Cardiac muscle cell (in vitro differentiated cells and primary cell): ENCODE measurements around the gene FGD6. TPM values are rescaled to one million over a fixed set of nuclear protein-coding genes. Genes with fewer than 3 reads are reported as not detected.

Source experiments
- DNase-seq, 2 donors: peaks; one replicate each; pipeline versions ENCODE4 v3.0.0 to v3.0.0-alpha.2; 2010 to 2017; ENCODE audit warnings: low read depth in 1 of 2, low spot score in 1 of 2
- H3K27ac ChIP-seq: fragments of 200-600 bp; sonication (generic); 2 replicates; pipeline ENCODE4 v1.5.1; 2016
- H3K27me3 ChIP-seq: fragments of 200-600 bp; sonication (generic); 2 replicates; pipeline ENCODE4 v1.6.0; 2016; ENCODE audit warnings: control low read depth
- H3K36me3 ChIP-seq: fragments of 200-600 bp; sonication (generic); 2 replicates; pipeline ENCODE4 v1.5.1; 2016; ENCODE audit warnings: control low read depth
- H3K4me1 ChIP-seq: fragments of 200-600 bp; sonication (generic); 2 replicates; pipeline ENCODE4 v1.8.1; 2017; ENCODE audit warnings: low read depth, mild to moderate bottlenecking, mixed run types
- H3K4me3 ChIP-seq: fragments of 200-600 bp; sonication (generic); 2 replicates; pipeline ENCODE4 v1.5.1; 2016; ENCODE audit warnings: mild to moderate bottlenecking
- H3K9me3 ChIP-seq: fragments of 200-600 bp; sonication (generic); 2 replicates; pipeline ENCODE4 v1.5.1; 2017; ENCODE audit warnings: low read depth, mild to moderate bottlenecking, control low read depth
- polyA plus RNA-seq: library from polyadenylated mRNA; unstranded; fragments of >200 nt; fragmentation: Nextera tagmentation; extraction: Ambion mirVana; gene quantifications from 2 replicates; pipeline ENCODE4 v1.2.1, GENCODE V29; 2016
- total RNA-seq: library from RNA; depleted of rRNA; stranded (reverse); fragments of >200 nt; gene quantifications from 2 replicates; pipeline ENCODE4 v1.2.3, GENCODE V29; 2016
- TF ChIP-seq, protein P1 (sequence below): IDR thresholded peaks from 2 replicates; pipeline ENCODE4 v1.5.1; 2012; ENCODE audit warnings: low read depth, mild to moderate bottlenecking, low read length

The FGD6 gene
- total and polyA plus RNA-seq, 2 experiments from 2014 or later, result 10.7 to 19.4 TPM

DNA sequence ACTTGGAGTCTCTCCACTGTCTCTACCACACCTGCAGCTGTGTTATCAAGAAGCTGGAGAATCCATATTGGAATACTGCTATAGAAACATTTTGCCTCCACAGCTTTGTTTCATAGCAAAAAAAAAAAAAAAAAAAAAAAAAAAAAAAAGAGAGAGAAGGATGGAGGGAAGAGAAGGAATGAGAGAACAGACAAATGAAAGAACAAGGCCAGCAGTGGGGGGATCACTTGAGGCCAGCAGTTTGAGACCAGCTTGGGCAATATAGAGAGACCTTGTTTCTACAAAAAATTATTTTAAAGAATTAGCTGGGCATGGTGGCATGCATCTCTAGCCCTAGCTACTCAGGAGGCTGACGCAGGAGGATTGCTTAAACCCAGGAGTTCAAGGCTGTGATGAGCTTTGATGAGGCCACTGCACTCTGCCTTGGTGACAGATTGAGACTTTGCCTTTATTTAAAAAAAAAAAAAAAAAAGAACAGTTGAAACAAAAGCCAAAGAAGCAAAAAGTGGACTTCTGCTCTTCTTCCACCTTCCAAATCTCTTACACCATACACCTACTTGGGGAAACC, 8.5 kb upstream of the FGD6 start:
- TF ChIP-seq, protein P1, sequence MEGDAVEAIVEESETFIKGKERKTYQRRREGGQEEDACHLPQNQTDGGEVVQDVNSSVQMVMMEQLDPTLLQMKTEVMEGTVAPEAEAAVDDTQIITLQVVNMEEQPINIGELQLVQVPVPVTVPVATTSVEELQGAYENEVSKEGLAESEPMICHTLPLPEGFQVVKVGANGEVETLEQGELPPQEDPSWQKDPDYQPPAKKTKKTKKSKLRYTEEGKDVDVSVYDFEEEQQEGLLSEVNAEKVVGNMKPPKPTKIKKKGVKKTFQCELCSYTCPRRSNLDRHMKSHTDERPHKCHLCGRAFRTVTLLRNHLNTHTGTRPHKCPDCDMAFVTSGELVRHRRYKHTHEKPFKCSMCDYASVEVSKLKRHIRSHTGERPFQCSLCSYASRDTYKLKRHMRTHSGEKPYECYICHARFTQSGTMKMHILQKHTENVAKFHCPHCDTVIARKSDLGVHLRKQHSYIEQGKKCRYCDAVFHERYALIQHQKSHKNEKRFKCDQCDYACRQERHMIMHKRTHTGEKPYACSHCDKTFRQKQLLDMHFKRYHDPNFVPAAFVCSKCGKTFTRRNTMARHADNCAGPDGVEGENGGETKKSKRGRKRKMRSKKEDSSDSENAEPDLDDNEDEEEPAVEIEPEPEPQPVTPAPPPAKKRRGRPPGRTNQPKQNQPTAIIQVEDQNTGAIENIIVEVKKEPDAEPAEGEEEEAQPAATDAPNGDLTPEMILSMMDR, result no peak
- H3K4me1 ChIP-seq, result peaks cover 8% of the 10 kb centered on the region
- no peaks in the 10 kb centered on the region for H3K9me3 ChIP-seq
- DNase-seq, result no peak
- peaks cover 3% of the 10 kb centered on the region for H3K36me3 ChIP-seq
- H3K27me3 ChIP-seq, result no peaks in the 10 kb centered on the region
- H3K27ac ChIP-seq, result no peak overlapping the region
- no peak overlapping the region for H3K4me3 ChIP-seq

DNA sequence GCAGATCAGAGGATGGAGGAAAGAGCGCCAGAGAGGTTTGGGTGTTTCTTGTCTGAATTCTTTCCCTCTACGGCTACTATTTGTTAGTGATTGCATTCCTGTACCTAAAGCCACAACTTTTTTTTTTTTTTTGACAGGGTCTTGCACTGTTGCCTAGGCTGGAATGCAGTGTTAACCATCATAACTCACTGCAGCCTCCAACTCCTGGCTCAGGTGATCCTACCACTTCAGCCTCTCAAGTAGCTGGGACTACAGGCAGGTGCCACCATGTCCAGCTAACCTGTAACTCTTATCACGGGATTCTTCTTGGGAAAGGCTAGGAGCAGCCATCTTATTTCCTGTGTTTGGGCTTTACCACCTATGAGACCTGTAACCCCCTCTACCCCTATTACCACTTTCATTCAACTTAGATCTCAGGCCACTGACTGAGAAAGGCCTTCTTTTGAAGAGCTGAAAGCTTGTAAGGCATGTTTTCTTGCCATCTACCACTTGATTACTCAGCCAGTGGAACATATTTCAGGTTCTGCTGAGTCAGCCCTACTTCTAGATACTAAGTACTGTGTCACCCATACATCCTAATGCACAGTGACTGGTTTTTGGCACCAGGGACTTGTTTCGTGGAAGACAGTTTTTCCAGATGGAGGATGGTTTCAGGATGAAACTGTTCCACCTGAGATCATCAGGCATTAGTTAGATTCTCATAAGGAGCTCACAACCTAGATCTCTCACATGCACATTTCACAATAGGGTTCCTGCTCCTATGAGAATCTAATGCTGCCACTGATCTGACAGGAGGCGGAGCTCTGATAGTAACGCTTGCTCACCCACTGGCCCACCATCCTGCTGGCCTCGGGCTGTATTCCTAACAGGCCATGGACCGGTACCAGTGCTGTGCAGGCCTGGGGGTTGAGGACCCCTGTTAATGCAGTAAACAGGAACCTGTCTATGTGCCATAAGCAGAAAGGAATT, 7.2 kb upstream of the FGD6 start:
- peak; percentile 15 to 70 for DNase-seq
- no peaks in the 10 kb centered on the region for H3K27me3 ChIP-seq
- H3K27ac ChIP-seq, result no peak overlapping the region
- H3K36me3 ChIP-seq, result peaks cover 3% of the 10 kb centered on the region
- peaks cover 17% of the 10 kb centered on the region for H3K4me1 ChIP-seq
- H3K4me3 ChIP-seq, result no peak overlapping the region
- no peaks in the 10 kb centered on the region for H3K9me3 ChIP-seq
- TF ChIP-seq, protein P1, result no peak

DNA sequence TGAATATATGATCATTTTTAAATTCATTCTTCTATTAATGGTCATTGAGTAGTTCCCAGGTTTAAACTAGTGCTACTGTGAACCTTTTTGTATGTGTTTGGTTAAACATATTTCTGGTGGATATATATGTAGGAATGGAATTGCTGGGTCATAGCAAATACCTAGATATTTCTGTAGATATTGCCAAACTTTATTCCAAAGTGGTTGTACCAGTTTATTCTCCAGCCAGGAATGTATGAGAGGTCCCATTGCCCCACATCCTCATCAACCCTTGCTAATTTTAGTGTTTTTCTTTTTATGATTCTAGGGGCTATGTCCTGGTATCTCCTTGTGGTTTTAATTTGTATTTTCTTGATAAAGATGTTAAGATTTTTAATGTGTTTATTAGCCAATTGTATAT, 3.5 kb upstream of the FGD6 start:
- Histone ChIP-seq H3K27ac (no peak overlapping the region), H3K9me3 (no peaks in the 10 kb centered on the region), H3K36me3 (no peaks in the 10 kb centered on the region), H3K27me3 (no peaks in the 10 kb centered on the region), H3K4me1 (peaks cover 20% of the 10 kb centered on the region), H3K4me3 (no peak overlapping the region)
- no peak for DNase-seq
- TF ChIP-seq, protein P1, result no peak

DNA sequence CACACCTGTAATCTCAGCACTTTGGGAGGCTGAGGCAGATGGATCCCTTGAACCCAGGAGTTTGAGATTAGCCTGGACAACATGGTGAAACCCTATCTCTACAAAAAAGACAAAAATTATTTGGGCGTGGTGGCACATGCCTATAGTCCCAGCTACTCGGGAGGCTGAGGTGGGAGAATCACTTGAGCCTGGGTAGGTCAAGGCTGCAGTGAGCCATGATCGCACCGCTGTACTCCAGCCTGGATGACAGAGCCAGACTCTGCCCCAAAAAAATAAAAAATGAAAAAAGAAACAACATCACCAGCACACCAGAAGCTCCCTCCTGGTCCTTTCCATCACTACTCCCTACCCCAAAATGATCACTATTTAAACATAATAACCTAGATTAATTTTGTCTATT, 2.9 kb upstream of the FGD6 start:
- no peaks in the 10 kb centered on the region for H3K27me3 ChIP-seq
- no peaks in the 10 kb centered on the region for H3K36me3 ChIP-seq
- no peak overlapping the region for H3K4me3 ChIP-seq
- no peak for DNase-seq
- peaks cover 25% of the 10 kb centered on the region for H3K4me1 ChIP-seq
- TF ChIP-seq, protein P1, result no peak
- peak overlapping the region; percentile 91 for H3K27ac ChIP-seq
- no peaks in the 10 kb centered on the region for H3K9me3 ChIP-seq

DNA sequence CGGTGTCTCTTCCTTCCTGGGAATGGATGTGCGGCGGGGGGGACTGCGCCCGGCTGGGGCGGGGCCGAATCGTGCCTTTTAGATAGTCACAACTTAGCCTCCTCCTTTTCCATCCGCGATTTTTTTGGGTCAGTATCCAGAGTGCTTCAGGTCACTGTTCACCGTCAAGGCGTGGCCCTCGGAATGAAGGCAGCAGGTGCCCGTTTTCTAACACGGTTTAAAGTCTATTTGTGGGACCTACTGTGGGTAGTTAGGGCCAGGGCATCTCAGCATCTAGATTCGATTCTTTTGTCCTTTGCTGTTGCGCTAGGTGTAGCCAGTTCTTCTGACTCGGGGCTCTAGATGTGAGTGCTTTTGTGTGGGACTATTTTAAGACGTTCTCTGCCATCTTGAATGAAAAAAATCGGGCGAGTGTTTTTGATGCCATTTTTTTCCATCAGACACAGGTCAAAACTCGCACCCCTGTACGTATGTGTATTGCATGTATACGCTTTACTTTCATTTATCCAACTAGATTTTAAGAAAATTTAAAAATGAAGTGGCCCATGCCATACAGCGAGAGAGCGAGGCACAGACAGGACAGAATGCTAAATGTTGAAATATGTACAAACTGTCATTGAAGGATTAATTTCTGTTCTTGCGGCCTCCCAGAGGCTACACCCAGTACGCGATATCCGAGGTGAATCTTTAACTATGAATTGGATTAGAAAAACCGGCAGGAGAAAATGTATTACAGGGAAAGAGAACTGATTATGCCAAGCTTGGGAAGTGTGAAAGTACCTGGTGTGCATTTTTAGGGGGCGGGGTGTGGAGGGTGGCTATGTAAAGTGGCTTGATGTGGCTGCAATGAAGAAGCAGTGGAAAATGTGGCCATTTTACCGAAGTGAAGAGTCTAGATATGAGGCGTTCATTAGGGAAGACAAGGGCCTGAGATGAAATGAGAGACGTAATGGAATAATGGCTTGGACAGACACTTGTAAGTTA, 1.2 kb upstream of the FGD6 start:
- Histone ChIP-seq H3K9me3 (no peaks in the 10 kb centered on the region), H3K27me3 (no peaks in the 10 kb centered on the region), H3K4me3 (peak overlapping the region; percentile 64), H3K27ac (peak overlapping the region; percentile 91), H3K36me3 (no peaks in the 10 kb centered on the region), H3K4me1 (peaks cover 34% of the 10 kb centered on the region)
- TF ChIP-seq, protein P1, result no peak
- DNase-seq, result peak; percentile 15 to 56
